ENCODE results near the gene PPBP.
"Not testable (repeated sequence)": the region's sequence is repeated elsewhere in the genome, so short reads cannot be mapped to it uniquely, and the experiment has no call there.

Gene PPBP

GRCh38 chr4:73976217-73976616 lies 11.8 kb downstream of the PPBP start:
- no peak overlapping the region for H3K4me3 ChIP-seq (ENCODE audit: low read depth, low read length)
- no peak for DNase-seq (ENCODE audit: low read depth)
- TF ChIP-seq CTCF (IDR thresholded peaks at IDR 0.05; ENCODE audit: low read depth, low read length, missing control alignments), result peak; percentile 9

- DNase-seq (ENCODE audit: low read depth), result no peak
- no peak for TF ChIP-seq CTCF (IDR thresholded peaks at IDR 0.05; ENCODE audit: low read depth, low read length, missing control alignments)
- H3K4me3 ChIP-seq (ENCODE audit: low read depth, low read length), result no peak overlapping the region
Measured at GRCh38 chr4:73974352-73974751, 13.6 kb downstream of the PPBP start.

GRCh38 chr4:73970945-73971344 lies 17.0 kb downstream of the PPBP start:
- TF ChIP-seq CTCF (IDR thresholded peaks at IDR 0.05; ENCODE audit: low read depth, low read length, missing control alignments), result no peak
- no peak overlapping the region for H3K4me3 ChIP-seq (ENCODE audit: low read depth, low read length)

GRCh38 chr4:73970011-73970410 lies 18.0 kb downstream of the PPBP start:
- no peak overlapping the region for H3K4me3 ChIP-seq (ENCODE audit: low read depth, low read length)
- no peak for DNase-seq (ENCODE audit: low read depth)
- no peak for TF ChIP-seq CTCF (IDR thresholded peaks at IDR 0.05; ENCODE audit: low read depth, low read length, missing control alignments)

More at GRCh38 chr4:73970945-73971344, 17.0 kb downstream of the PPBP start:
- no peak for DNase-seq (ENCODE audit: low read depth)

GRCh38 chr4:73967866-73968265 lies 20.1 kb downstream of the PPBP start:
- DNase-seq (ENCODE audit: low read depth), result no peak
- H3K4me3 ChIP-seq (ENCODE audit: low read depth, low read length), result no peak overlapping the region
- TF ChIP-seq CTCF (IDR thresholded peaks at IDR 0.05; ENCODE audit: low read depth, low read length, missing control alignments), result no peak

GRCh38 chr4:73964862-73965611 lies 23.0 kb downstream of the PPBP start:
- DNase-seq (ENCODE audit: low read depth), result no peak
- no peak for TF ChIP-seq CTCF (IDR thresholded peaks at IDR 0.05; ENCODE audit: low read depth, low read length, missing control alignments)
- no peak overlapping the region for H3K4me3 ChIP-seq (ENCODE audit: low read depth, low read length)

- no peak for TF ChIP-seq CTCF (IDR thresholded peaks at IDR 0.05; ENCODE audit: low read depth, low read length, missing control alignments)
- no peak overlapping the region for H3K4me3 ChIP-seq (ENCODE audit: low read depth, low read length)
- no peak for DNase-seq (ENCODE audit: low read depth)
Measured at GRCh38 chr4:73962724-73963123, 25.3 kb downstream of the PPBP start.

- not testable (repeated sequence) for DNase-seq (ENCODE audit: low read depth); H3K4me3 ChIP-seq (ENCODE audit: low read depth, low read length)
Measured at GRCh38 chr4:73959041-73959440, 28.9 kb downstream of the PPBP start.
